ENCODE data around the gene NHLRC2.

The NHLRC2 gene

DNA sequence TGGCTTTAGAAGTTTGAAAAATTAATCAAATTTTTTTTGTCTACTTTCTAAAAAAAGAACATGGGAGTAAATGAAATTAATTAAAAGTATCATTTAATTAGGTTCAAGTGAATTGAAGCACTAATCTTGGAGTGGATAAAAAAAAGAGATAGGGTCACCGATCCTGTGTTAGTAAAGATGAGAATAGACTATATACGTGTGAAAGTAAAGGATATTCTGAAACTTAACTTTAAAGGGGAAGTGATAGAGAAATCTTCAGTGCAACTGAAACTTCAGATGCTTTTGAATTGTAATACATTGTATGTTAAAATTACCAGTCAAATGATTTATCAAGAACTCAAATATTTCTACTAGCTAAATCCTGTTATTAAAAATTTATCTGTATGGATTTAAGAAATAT is 4.8 kb downstream of the NHLRC2 start:
- no peak for DNase-seq (ENCODE audit: low spot score)

- no peak for DNase-seq (ENCODE audit: low spot score)
Measured at GRCh38 chr10:113865901-113866300, 11.4 kb downstream of the NHLRC2 start.

DNA sequence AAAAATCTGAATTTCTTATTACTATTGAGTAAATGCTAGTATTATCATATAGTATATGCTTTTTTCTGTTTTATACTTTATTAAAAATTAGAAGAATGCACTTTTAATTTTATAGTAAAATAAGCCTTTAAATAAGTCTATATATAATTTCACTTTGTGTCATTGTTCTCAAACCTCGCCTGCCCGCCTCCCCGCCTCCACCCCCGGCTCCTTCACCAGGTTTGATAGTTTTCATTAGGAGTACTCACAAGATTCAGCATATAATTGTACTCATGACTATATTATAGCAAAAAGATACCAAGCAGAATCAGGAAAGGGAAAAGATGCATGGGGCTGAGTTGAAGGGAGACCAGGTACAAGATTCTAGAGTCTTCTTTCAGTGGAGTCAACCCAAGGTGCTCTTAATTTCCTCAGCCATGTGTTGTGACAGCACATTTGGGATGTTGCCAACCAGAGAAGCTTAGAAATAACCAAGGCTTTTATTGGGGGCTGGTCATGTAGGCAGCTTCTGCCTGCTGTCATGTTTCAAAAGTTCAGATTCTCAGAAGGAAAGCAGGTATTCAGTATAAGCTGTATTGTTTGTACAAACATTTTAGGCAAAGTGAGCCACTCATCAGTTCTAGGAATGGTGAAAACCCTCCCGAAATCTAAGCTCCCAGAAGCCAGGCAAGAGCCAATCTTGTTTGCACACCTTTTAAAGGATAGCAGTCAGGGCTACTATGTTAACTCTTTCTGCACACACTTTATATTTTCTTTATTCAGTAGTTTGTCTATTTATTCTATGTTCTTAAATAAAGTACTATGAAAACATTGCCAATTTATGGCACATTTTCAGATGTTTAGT is 12.3 kb downstream of the NHLRC2 start:
- DNase-seq (ENCODE audit: low spot score) = no peak

GRCh38 chr10:113867904-113868303 is 13.4 kb downstream of the NHLRC2 start:
- DNase-seq (ENCODE audit: low spot score) = no peak

- DNase-seq (ENCODE audit: low spot score) = no peak
Measured at GRCh38 chr10:113869789-113870188, 15.3 kb downstream of the NHLRC2 start.

DNA sequence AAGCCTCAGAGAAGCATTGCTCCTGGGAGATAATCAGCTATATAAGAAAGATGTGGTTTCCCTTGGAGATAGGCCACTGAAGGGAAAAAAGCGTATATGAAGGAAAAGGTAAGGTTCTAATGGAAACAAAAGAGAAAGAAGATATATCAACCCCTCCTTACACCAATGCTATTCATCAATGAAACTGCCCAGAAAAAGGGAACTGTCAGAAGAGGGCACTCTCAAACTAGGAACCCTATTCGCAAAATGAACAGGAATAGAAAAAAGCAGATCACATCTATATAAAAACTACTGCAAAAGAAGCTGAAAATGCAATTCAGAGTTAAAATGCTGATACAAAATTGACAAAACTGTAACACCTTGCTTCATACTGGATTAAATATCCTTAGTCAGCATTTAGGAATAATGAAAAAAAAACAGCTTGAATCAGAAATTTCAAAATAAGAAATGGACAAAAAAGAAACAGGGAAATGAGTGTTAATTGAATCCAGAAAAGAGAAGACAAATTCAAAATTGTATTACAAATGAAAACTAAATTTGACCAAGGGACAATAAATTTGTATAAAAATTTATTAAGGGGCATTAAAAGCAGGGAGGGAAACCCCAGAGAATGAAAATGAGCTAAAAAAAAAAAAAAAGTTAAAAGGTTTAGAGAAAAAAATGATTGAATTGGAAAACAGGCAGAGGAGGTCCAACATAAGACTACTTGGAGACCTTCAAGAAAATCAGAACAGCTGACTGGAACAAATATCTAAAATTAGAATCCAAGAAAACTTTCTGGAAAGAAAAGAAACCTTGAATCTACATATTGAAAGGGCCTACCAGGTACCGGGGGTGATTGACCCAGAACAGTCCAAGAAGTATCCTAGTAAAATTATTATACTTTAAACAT is 17.9 kb downstream of the NHLRC2 start:
- no peak for DNase-seq (ENCODE audit: low spot score)

GRCh38 chr10:113875212-113875611 is 20.8 kb downstream of the NHLRC2 start:
- DNase-seq (ENCODE audit: low spot score) = no peak

- no peak for DNase-seq (ENCODE audit: low spot score)
Measured at GRCh38 chr10:113876461-113876860, 22.0 kb downstream of the NHLRC2 start.

GRCh38 chr10:113879691-113880090 is 25.2 kb downstream of the NHLRC2 start:
- DNase-seq (ENCODE audit: low spot score) = no peak

GRCh38 chr10:113880236-113880635 is 25.8 kb downstream of the NHLRC2 start:
- DNase-seq (ENCODE audit: low spot score) = no peak

DNA sequence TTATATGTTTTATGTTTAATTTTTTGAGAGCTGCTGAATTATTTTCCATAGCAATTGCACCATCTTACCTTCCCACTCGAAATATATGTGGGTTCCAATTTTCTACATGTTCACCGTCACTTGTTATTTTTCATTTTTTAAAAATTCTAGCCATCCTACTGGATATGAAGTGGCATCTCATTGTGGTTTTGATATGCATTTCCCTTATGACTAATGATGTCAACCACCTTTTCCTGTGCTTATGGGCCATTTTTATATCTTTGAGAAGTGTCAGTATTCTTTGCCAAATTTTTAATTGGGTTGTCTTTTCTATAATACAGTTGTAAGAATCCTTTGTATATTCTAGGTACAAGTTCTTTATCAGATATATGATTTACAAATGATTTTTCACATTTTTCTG is 27.8 kb downstream of the NHLRC2 start:
- DNase-seq (ENCODE audit: low spot score) = no peak

GRCh38 chr10:113889911-113890310 is 35.5 kb downstream of the NHLRC2 start:
- DNase-seq (ENCODE audit: low spot score) = no peak

DNA sequence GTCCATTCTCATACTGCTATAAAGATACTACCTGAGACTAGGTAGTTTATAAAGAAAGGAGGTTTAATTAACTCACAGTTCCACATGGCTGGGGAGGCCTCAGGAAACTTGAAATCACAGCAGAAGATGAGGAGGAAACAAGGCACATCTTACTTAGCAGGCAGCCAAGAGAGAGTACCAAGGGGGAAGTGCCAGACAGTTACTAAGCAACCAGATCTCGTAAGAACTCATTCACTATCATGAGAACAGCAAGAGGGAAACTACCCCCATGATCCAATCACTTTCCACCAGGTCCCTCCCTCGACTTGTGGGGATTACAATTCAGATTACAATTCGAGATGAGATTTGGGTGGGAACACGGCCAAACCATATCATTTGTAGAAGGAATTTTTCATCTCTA is 36.3 kb downstream of the NHLRC2 start:
- no peak for DNase-seq (ENCODE audit: low spot score)

- DNase-seq (ENCODE audit: low spot score) = no peak
Measured at GRCh38 chr10:113891476-113891875, 37.0 kb downstream of the NHLRC2 start.

- DNase-seq (ENCODE audit: low spot score) = no peak
Measured at GRCh38 chr10:113893570-113893969, 39.1 kb downstream of the NHLRC2 start.

DNA sequence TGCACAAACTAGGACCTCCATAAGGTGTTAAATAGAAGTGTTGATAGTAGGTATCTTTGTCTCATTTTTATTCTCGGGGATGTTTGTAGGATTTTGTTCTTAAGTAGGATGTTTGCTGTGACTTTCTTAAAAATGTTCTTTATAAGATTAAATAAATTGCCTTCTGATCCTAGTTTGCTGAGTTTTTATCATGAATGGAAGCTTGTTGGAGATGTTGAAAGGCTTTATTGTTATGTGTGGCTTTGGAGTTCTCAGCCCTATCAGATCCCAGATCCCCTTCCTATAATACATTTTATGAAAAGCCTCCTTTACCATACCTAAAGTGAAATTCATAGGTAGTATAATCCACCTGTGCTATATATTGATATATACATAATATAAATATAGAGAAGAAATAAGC is 40.1 kb downstream of the NHLRC2 start:
- DNase-seq (ENCODE audit: low spot score) = no peak

- no peak for DNase-seq (ENCODE audit: low spot score)
Measured at GRCh38 chr10:113895018-113895417, 40.6 kb downstream of the NHLRC2 start.

DNA sequence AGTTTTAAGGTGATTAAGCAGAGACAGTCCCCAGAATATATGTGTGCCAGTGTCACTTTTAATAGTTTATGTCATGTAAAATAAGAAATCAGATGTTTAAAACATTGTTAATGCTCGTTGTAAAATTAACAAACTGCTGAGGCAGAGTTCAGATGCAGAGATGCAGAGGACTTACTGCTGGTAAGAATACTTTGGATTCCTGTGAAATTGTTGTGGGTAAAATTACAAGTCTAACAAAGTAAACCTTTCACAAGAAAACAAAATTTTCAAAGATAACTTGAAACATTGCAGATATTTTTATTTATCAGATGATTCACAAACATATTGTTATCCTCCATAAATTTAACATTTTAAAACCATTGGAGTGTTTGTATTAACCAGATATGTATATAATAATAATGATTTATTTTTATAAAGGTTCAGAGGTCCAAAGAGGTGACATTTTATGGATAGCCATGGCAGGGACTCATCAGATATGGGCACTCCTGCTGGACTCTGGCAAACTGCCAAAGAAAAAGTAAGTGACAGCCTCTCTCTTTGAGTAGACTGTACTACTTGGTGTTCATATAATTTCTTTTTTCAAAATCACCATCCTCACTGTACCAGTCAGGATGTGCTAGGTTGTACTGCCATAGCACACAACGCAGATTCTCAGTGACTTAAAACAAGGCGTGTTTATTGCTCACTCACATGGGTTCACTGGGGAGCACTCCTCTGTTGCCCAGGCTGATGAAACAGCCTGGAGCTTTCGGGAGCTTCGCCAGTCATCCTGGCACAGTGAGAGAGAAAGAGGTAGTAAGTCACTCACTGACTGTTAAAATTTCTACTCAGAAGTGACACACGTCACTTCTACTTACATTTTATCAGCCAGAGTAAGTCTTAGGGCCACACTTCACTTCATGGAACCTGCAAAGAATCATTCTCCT is 43.5 kb downstream of the NHLRC2 start:
- no peak for DNase-seq (ENCODE audit: low spot score)

- no peak for DNase-seq (ENCODE audit: low spot score)
Measured at GRCh38 chr10:113899952-113900598, 45.6 kb downstream of the NHLRC2 start.

- no peak for DNase-seq (ENCODE audit: low spot score)
Measured at GRCh38 chr10:113905756-113906155, 51.3 kb downstream of the NHLRC2 start.

DNA sequence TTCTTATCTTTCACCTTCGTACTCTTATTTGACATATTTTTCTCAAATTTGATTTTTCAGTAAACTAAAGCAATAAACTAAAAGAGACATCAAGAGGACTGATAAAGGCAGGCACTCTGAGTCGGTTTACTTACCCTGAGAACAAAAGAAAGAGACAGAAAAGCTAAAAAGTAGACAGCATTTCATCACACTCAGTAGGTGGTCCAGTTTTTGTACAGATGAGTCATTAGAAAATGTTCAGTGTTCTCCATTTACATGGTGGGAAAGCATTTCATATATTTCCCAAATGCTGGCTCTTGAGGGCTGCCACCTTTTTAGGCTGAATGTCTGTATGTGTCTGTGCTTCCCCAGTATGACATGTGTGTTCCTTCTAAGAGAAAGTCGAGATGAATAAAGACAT is 52.7 kb downstream of the NHLRC2 start:
- no peak for DNase-seq (ENCODE audit: low spot score)

GRCh38 chr10:113908236-113908635 is 53.8 kb downstream of the NHLRC2 start:
- DNase-seq (ENCODE audit: low spot score) = no peak

Measured in RKO (cell line).